GM19025 (cell line): ENCODE measurements around the gene PCSK6.

ENCODE experiments used
- ATAC-seq: cut with Tn5 transposase; IDR thresholded peaks from one replicate; pipeline ENCODE4 v1.9.1; 2021; ENCODE audit warnings: mild to moderate bottlenecking, low read depth, moderate library complexity; ENCODE audit not compliant: unreplicated experiment

Gene PCSK6

DNA sequence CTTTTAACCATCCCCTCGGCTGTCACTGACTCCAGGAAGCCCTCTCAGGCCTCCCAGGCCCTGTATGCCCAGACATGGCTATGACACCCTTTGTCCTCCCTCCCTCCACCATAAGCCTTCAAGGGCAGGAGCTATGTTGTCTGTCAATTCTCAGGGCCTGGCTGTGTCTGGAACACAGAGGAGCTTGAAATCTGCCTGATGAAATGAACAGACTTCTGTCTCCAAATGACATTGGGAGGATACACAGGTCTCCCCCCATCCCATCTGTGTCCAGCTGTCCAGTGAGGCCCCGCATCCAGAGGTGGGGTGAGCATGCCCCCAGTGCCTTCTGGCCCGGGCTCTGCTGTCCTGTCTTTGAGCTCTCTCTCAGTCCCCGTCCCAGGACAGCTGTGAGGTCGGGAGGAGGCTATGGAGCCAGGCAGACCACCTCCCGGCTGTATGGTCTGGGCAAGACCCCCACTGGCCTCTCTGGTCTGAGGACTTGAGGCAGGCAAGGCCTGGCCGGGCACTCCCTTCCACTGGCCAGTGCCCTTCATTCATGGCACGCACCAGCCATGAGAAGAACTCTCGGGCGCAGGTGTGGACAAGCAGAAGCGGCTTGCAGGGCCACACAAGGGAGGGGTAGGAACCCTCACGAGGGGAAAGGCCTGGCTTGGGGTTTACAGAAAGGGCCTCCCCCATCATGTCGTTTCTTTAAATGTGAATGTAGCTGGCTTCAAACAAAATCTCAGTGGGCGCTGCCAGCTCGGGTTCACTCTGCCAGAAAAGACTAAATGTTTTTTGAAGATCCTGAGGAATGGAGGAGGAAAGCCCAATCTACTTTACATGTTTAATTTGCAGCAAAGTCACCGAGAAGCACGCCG lies 38.9 kb downstream of the PCSK6 start:
- ATAC-seq: no peak

DNA sequence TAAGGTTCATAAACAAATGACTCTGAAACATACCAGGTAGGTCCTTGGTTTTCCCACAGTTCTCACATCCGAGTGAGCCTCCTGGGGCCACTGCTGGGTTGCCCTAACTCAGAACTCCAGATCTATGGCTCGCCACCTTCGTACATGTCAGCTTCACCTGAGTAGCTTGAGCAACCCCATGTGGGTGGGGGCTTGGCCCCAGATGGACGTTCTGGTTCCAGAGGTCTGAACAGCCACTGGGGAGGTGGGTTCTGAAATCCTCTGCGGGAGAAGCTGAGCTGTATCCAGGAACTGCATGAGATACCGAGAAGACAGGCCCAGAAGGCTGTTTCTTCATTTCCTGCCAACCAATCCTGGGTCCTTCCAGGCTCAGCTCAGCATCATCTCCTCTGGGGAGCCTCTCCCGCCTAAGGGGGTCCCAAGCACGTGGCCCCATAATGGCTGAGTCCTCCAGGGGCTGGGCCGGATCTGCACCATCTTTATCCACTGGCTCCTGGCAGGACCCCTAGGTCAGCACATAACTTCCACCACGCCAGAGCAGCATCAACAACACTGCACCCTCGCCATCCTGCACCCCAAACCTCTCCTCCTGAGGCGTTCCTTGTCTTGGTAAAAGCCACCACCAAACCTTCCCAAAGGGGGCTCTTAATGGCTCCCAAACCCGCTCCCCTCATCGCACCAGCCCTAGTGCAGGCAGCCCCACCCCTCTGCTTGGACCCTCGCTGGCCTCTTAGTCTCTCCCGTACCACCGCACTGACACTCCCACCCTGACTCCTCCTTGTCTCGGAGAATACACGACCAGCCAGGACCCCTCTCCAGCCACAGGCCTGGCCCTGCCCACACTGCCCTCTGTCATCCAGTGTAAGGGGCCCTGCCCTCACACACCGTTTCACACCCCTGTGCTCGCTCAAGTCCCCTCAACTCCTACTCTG lies 39.8 kb downstream of the PCSK6 start:
- ATAC-seq: no peak

DNA sequence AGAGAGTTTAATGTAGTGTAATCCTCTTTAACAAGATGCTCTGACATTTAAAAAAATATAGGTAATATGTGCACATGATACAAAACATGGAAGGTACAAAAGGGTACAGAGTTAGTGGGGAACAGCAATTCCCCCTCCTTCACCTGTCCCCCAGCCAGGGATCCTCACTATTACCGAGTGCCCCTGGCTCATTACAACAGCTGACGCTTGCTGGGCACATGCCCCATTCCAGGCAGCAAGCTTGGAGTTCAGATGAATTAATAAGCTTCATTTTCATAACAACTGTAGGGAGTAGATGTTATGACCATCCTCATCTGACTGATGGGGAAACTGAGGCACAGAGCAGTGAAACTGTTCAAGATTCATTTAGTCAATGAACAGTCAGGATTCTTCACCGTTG lies 41.2 kb downstream of the PCSK6 start:
- ATAC-seq: no peak

DNA sequence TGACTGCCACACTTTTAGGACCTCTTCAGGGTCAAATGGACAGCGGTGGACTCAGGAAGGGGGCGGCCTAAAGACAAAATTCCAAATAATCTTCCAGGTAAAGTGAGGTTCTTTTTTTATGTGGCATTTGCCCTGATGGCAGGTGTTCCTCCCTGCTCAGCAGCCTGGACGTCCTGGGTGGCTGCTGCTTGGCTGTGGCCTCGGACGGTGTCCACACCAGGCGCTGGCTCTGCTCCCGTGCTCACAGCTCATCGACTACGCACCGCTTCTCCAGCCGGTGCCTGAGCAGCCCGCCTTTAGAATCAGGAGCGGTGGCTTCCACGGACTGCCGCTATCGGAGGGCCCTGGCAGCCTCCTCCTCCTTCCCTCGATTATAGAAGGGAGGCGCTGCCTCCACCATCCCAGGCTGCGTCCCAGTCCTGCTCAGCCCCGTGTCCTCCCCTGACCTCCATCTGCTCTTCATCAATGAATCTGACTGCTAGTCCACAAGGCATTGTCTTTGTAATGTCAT lies 41.9 kb downstream of the PCSK6 start:
- ATAC-seq: no peak

DNA sequence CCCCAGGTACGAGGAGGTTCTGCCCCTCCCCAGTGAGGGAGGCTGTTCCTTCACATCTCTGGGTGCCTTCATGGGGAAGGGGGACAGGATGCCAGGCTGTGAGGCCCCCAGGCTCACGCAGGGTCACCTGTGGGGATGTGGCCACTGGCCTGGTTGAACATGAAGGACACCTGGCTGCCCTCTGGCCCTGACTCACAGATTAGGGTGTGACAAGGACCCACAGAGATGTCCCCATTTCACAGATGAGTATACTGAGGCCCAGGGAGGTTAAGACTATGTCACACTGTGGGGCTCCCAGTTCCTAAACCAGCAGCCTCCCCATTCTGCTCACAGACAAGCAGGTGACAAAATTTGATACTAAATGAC lies 42.4 kb downstream of the PCSK6 start:
- ATAC-seq: no peak

DNA sequence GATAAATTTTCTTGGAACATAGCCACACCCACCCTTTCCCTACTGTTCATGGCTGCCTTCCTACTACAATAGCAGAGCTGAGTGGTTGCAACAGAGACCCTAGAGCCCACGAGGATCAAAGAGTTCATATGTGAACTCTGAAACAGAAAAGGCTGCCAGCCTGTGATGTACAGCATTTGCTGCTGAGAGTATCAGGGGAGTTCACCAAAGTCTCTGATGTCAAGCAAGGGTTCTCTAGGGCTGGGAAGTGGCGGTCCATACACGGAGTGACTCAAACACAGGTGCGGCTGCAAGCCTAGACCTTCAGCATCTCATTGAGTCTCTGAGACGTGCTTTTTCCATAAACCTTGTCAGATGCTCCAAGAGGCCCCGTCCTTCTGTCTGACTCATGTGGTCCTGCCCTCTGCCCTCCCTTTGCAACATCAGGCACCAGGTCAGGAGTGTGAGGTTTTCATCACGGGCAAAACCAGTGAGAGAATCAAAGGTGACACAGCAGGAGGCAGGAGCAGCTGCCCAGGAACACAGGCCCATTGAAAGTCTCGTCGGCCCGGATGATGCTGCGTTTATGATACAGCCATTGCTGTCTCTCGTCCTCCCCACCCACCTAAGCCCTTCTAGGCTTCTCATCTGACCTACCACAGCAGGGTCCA lies 42.9 kb downstream of the PCSK6 start:
- no peak for ATAC-seq

DNA sequence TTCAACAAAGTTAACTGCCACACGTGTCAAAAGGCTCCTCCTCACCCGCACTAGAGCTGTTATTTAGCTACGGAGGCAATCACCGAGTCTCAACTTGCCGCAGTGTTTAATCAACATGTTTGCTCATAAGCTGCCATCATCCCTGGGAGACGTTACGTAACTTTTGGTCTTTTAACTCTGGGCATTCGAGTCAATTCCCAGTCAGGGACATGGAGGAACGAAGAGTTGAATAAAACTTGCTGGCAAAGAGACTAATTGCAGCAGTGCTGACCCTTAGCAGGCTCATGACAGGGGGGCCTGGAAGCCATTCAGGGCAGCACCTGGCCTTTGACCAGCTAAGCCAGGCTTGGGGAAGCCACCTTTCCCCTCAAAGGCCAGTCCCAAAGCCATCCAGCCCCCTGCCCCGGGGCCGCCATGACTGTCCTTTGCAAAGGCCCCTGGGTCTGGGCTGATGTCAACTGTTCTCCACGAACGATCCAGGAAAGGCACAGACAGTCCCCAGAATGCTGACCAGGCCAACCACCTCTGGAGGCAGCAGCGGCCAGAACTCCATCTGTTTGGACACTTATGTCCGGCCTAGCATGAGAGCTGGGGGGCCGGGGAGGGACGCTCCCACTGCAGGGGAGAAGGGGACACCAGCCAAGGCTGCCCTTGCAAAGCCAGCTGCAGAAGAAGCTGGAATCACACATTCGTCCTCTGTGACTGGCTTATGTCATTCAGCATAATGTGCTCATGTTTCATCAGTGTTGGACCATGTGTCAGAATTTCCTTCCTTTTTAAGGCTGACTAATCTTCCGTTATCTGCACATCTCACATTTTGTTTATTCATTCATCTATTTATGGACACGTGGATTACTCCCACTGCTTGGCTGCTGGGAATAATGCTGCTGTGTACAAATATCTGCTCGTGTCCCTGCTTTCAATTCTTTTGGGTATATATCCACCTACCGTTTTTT lies 43.7 kb downstream of the PCSK6 start:
- no peak for ATAC-seq

DNA sequence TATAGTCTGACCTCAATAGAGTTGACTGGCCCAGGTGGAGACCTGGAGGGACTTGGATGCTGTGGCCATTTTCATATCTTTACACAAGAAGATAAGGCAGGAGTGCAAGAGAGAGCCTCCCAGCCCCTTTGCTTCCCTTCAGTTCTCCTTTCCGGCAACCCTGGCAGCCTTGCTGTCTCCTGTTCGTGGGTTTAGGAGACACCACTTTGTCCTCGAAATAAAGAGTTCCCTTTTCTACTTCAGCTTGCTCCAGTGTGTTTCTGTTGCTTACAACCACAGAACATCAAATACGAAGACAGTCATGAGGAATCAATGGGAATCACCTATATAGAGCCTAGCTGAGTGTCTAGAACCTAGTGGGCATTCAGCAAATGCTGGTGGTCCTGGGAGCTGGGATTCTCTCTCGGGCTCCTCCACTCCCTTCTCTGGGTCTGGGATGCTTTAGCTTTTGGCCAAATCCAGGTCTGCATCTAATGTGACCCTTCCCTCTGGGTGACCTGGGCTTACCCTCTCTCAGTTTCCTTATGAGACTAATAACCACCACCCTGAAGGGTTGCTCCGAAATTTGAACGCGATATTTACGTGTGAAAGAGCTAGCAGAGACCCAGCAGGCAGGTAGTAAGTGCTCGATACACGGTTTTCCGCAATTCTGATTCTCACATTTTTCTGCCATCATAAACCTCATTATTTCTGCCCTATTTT lies 44.5 kb downstream of the PCSK6 start:
- ATAC-seq: no peak

DNA sequence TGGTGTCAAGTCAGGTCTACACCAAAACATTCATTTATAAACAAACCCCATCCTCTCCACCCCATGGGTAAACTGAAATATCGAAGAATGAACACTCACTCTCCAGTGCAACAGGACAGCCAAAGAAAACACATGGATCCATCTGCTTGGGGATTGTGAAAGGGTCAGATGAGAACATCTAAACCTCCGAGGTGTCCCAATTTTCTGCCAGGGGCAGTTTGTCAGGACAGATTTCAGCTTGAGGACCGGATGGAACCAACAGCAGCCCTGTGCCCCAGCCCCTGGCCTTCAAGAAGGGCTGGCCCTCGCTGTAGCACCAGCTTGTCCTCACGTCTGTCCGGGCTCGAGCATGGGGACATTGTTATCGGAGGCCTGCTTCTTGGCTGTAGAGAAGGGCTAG lies 45.5 kb downstream of the PCSK6 start:
- ATAC-seq: no peak

DNA sequence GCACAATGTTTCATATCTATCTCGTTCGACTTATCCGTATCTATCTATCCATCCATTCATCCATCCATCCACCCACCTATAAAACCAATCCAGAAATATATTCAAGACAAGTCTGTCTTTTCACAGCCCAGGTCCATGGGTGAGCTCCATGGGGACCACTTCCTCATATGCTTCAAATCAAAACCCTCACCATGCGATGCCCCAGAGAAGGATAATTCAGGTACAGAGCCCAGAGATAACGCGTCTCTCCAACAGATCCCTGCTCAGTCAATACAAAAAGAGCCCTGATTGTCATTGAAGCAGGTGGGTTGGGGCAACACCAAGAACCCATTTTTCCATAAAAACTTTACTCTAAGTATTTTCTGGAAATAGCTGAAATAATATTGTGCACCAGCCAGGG lies 47.2 kb downstream of the PCSK6 start:
- ATAC-seq: no peak

DNA sequence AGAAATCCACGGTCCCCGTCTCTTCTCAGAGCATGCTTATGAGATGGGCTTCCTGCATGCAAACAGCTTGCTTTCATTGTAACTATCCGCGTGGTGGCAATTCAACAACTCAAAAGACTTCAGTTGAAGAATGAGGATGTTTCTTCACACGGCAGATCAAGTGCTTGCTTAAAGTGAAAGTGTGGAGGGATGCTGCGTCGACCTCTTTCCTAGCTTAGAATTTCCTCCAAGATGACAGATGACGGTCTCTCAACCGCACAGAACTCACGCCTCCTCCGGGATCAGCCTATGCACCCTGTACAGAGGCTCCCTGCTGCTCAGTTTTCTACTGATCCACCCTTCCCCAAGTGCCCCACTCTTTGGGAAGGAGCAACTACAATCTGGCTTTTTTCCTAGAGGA lies 47.8 kb downstream of the PCSK6 start:
- ATAC-seq: no peak

DNA sequence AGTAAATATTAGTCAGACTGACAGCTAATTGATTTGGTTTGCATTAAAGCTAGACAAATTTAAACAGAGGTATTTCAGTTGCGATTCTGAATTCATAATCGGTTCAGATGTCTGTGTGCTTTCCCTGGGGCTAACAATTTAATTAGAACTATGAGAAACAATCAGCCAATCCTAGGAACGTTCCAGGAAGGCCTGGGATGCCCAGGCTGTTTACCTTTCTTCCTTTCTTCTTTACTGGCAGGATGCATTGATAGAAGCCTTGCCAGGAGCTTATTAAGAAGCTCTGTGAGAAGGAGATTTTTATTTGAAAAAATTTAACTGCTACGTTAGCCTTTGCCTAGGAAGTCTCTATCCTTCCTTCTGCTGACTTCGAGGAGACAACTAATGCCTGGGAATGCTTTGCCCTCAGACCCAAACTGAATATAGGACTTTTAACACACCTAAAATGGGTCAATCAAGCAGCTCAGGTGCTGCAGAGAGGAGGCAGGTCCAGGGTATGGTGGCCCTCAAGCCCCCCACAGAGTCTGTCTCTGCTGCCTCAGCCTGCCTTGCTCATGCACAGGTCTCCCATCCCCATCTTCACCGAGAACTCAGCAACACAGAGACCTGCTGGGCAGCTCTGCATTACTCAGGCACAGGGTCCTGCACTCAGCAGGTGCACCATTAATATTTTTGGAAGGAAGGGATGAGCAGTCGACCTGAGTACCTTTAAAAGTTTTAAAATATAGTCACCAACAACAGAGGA lies 48.5 kb downstream of the PCSK6 start:
- ATAC-seq: no peak

DNA sequence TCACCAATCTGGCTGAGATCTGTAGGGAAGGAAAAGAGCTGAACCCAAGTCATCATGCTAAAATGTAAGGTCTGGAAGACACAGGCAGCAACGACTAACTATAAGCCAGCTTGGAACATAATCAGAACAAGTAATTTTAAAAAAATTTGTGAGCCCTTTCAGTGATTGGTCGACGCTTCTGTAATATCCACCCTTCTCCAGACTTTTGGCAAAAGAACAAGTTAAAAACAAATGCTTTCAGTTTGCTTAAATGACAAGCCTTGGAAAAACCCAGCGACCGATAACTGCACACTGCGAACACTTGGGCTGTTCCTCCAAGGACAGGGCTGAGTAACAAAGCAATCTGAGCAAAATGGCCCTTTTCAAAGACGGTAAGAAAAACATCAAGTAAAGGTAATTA lies 49.6 kb downstream of the PCSK6 start:
- no peak for ATAC-seq

DNA sequence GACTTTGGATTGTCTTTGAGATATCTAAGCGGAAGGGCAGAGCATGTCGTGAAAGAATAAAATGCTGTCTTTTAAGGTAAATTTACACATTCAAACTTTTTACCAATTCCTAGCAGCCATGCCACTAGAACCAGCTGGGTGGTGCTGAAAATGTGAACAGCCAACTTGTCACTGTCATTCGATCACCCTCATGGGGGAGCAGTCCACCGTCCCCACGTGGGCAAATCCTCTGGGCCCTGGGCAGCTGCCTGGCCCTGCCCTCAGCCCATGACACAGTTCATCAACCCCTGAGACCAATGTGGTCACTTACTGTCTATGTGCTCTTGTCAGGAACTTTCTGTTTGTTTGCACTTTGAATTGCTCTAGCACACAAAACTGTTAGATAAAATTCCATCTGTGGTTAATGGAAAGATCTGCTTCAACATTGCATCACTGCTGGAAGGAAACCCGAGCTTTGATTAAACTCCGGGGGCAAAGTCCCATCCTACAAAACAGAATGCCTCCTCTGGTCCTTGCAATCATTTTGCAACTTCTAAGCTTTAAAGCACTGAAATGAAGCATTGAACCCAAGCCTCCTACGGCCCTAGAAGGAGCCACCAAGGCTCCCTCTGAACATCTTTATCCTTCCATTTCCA lies 50.1 kb downstream of the PCSK6 start:
- ATAC-seq: no peak

DNA sequence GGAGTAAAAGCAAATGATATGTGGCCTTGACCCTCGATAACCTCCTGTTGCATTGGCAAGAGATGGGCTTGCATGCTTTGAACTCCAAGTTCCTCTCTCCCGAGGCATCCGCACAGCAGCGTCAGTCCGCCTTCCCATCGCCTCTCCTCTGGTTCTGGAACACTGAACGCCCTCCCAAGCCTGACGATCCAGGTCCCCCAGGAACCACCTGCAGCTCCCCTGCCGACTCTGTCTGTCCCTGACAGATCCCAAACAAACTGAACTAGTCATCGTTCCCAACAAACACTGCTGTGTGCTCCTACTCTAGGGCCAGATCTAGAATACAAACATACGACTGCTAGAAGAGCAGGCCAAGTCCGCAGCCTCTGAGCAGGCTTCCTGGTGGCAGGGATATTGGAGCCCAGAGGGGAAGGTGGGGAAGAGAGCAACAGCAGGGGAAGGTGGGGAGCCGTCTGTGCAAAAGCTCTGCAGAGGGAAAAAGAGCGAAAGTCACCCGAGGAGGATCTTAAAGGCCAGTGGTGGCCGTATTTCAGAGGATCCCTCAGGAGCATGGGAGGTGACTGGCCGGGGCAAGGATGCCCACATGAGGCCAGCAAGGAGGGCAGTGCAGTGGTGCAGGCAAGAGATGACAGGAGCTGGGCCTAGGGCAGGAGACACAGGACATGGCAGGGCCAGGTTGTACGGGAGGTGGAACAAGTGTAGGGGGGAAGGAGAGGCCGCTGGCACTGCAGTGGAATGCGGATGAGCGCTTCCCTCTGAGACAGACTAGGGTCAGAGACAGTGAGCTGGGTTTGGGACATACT lies 50.8 kb downstream of the PCSK6 start:
- ATAC-seq: no peak

DNA sequence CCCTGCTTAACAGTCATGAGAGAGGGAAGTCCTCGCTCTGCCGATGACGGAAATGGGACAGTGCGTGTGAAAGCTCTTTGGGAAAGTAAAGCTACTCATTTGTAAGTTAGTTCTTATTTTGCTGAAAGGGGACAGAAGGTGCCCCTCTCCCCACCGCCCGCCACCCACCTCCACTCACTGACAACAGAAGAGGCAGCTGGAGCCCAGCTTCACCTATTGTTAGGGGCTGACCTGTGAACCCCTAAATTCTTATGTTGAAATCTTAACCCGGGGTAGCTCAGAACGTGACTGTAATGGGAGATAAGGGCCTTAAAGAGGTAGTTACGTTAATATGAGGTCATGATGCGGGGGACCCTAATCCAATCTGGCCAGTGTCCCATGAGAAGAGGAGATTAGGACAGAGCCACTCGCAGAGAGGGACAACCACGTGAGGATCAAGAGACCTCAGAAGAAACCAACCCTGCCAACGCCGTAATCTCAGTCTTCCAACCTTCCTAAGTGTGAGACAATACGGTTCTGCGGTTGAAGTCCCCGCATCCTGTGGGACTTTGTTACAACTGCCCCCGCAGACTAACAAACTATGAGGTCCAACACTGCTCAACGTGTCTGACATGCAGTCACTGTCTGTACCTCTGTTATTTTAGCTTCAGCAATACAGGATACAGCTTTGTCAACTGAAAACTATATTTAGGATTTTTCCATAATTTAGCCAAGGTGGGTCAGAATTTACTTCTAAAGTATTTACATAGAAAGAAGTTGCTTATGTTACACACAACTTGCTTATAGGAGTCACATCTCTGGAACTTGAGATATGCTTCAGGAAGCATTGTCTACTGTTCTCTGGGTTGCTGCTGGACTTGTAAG lies 51.7 kb downstream of the PCSK6 start:
- ATAC-seq: no peak
